Smooth muscle cell (in vitro differentiated cells): ENCODE data around the gene NRG3. TPM values are rescaled to one million over a fixed set of nuclear protein-coding genes. Genes with fewer than 3 reads are reported as not detected.

Experiments used
- DNase-seq: peaks from one replicate; lab custom pipeline; 2025; ENCODE audit not compliant: unreplicated experiment; lab: John Stamatoyannopoulos, UW
- H2AFZ ChIP-seq: fragments of 200-600 bp; sonication (generic); 2 replicates; pipeline ENCODE4 v1.6.0; 2016; ENCODE audit warnings: antibody characterized with exemption, low read depth, mild to moderate bottlenecking
- H3F3A ChIP-seq: fragments of 200-600 bp; sonication (generic); 2 replicates; pipeline ENCODE4 v1.6.0; 2017; ENCODE audit warnings: antibody characterized with exemption, low read depth
- H3K27ac ChIP-seq: fragments of 200-600 bp; sonication (generic); 2 replicates; pipeline ENCODE4 v1.5.1; 2016; ENCODE audit warnings: low read depth, mild to moderate bottlenecking
- H3K27me3 ChIP-seq: fragments of 200-600 bp; sonication (generic); 2 replicates; pipeline ENCODE4 v1.6.1; 2016; ENCODE audit warnings: low read depth, mild to moderate bottlenecking
- H3K36me3 ChIP-seq: fragments of 200-600 bp; sonication (generic); 2 replicates; pipeline ENCODE4 v1.5.1; 2016; ENCODE audit warnings: low read depth
- H3K4me1 ChIP-seq: fragments of 200-600 bp; sonication (generic); 2 replicates; pipeline ENCODE4 v1.5.1; 2016; ENCODE audit warnings: low read depth
- H3K4me2 ChIP-seq: fragments of 200-600 bp; sonication (generic); 2 replicates; pipeline ENCODE4 v1.6.0; 2016; ENCODE audit warnings: mild to moderate bottlenecking
- H3K4me3 ChIP-seq: fragments of 200-600 bp; sonication (generic); 2 replicates; pipeline ENCODE4 v1.5.1; 2016; ENCODE audit warnings: mild to moderate bottlenecking
- H3K79me2 ChIP-seq: fragments of 200-600 bp; sonication (generic); 2 replicates; pipeline ENCODE4 v1.6.0; 2016; ENCODE audit warnings: low read depth, mild to moderate bottlenecking
- H3K9ac ChIP-seq: fragments of 200-600 bp; sonication (generic); 2 replicates; pipeline ENCODE4 v1.6.0; 2016; ENCODE audit warnings: low read depth
- H3K9me3 ChIP-seq: fragments of 200-600 bp; sonication (generic); replicated peaks from 2 replicates; pipeline ENCODE4 v1.5.1; 2016; ENCODE audit warnings: low read depth
- H4K20me1 ChIP-seq: fragments of 200-600 bp; sonication (generic); 2 replicates; pipeline ENCODE4 v1.6.0; 2016; ENCODE audit warnings: low read depth
- WGBS: methylation state at CpG from one replicate; pipeline ENCODE4 v1.1.7; 2016; ENCODE audit warnings: low lambda C conversion rate; 5-methylcytosine and 5-hydroxymethylcytosine counted together
- polyA plus RNA-seq: library from polyadenylated mRNA; unstranded; fragments of >200 nt; fragmentation: Nextera tagmentation; extraction: Ambion mirVana; gene quantifications from 2 replicates; pipeline ENCODE4 v1.2.1, GENCODE V29; 2016
- total RNA-seq: library from RNA; depleted of rRNA; stranded (reverse); fragments of >200 nt; gene quantifications from 2 replicates; pipeline ENCODE4 v1.2.3, GENCODE V29; 2014
- TF ChIP-seq, protein P1 (sequence below): fragments of 200-600 bp; sonication (generic); IDR thresholded peaks from 2 replicates; pipeline ENCODE4 v1.5.1; 2017; ENCODE audit warnings: borderline replicate concordance, mild to moderate bottlenecking, antibody characterized with exemption; ENCODE audit not compliant: insufficient read depth, poor library complexity, severe bottlenecking

Gene NRG3
- total and polyA plus RNA-seq, 2 experiments from 2014 or later, result 4.0 to 4.8 TPM

GRCh38 chr10:82908751-82909150 lies 1033.8 kb downstream of the NRG3 start:
- H3F3A ChIP-seq, result no peaks in the 10 kb centered on the region
- H3K36me3 ChIP-seq, result no peaks in the 10 kb centered on the region
- no peaks in the 10 kb centered on the region for H3K27me3 ChIP-seq
- H3K4me3 ChIP-seq, result no peak overlapping the region
- no peak overlapping the region for H3K27ac ChIP-seq
- no peak overlapping the region for H3K9ac ChIP-seq
- H4K20me1 ChIP-seq, result no peaks in the 10 kb centered on the region
- no peak overlapping the region for H2AFZ ChIP-seq
- no peak overlapping the region for H3K4me2 ChIP-seq
- H3K79me2 ChIP-seq, result no peaks in the 10 kb centered on the region
- TF ChIP-seq, protein P1, sequence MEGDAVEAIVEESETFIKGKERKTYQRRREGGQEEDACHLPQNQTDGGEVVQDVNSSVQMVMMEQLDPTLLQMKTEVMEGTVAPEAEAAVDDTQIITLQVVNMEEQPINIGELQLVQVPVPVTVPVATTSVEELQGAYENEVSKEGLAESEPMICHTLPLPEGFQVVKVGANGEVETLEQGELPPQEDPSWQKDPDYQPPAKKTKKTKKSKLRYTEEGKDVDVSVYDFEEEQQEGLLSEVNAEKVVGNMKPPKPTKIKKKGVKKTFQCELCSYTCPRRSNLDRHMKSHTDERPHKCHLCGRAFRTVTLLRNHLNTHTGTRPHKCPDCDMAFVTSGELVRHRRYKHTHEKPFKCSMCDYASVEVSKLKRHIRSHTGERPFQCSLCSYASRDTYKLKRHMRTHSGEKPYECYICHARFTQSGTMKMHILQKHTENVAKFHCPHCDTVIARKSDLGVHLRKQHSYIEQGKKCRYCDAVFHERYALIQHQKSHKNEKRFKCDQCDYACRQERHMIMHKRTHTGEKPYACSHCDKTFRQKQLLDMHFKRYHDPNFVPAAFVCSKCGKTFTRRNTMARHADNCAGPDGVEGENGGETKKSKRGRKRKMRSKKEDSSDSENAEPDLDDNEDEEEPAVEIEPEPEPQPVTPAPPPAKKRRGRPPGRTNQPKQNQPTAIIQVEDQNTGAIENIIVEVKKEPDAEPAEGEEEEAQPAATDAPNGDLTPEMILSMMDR, result no peak
- no peak for DNase-seq
- no peaks in the 10 kb centered on the region for H3K9me3 ChIP-seq
- 94% methylated on average over 6 of the region's 6 CpGs for WGBS
- no peaks in the 10 kb centered on the region for H3K4me1 ChIP-seq

DNA sequence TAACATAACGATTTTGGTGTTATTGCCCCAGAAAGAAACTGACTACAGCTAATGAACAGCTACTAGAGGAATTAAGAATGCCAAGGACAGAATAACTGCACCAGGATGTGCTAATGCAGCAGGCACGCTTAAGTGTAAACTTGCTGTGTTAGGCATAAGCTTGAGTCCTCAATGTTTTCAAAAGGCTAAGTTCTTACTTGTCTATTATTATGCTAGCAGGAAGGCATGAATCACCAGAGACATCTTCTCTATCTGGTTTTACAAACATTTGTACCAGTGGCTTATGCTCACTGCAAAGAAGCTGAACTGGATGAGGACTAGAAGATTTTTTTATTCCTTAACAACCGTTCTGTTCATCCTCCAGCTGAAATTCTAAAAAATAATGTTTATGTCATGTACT lies 1035.3 kb downstream of the NRG3 start:
- Histone ChIP-seq H3K4me1 (no peaks in the 10 kb centered on the region), H2AFZ (no peak overlapping the region), H3K9ac (no peak overlapping the region), H3K36me3 (no peaks in the 10 kb centered on the region), H4K20me1 (no peaks in the 10 kb centered on the region), H3K27me3 (no peaks in the 10 kb centered on the region), H3K9me3 (no peaks in the 10 kb centered on the region), H3K79me2 (no peaks in the 10 kb centered on the region), H3K27ac (no peak overlapping the region), H3K4me3 (no peak overlapping the region), H3K4me2 (no peak overlapping the region), H3F3A (no peaks in the 10 kb centered on the region)
- DNase-seq, result no peak
- 73% methylated on average over 3 of the region's 3 CpGs for WGBS
- TF ChIP-seq, protein P1, result no peak

DNA sequence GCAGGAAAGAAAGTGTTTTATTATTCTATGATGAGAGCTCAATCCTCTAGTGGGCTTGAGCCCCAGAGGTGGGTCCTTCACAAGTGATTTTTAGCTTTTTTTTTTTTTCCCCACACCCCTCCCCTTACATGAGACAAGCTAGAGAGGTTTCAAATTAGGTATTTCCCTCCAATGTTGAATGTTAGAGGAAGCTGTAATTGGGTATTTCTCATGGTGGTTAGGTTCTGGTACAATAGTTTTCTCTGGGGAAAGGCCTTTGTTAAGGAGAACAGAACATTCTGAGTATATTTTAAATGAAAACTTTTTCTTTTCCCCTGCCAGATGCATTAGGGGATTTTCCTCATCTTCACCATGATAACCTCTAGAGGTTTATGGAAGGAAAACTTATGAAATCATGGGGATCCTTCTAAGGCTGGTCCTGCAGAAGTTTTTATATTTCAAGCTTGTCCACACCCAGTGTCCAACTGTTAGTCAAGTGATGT lies 1039.7 kb downstream of the NRG3 start:
- Histone ChIP-seq H3K27me3 (no peaks in the 10 kb centered on the region), H3K79me2 (no peaks in the 10 kb centered on the region), H3K4me2 (no peak overlapping the region), H3K4me3 (no peak overlapping the region), H2AFZ (no peak overlapping the region), H3K9ac (no peak overlapping the region), H3K27ac (no peak overlapping the region), H3K36me3 (no peaks in the 10 kb centered on the region), H4K20me1 (no peaks in the 10 kb centered on the region), H3F3A (no peaks in the 10 kb centered on the region), H3K4me1 (no peaks in the 10 kb centered on the region), H3K9me3 (no peaks in the 10 kb centered on the region)
- TF ChIP-seq, protein P1, result no peak
- no peak for DNase-seq

GRCh38 chr10:82916941-82917340 lies 1041.9 kb downstream of the NRG3 start:
- DNase-seq, result no peak
- Histone ChIP-seq H3K36me3 (no peaks in the 10 kb centered on the region), H3K27me3 (no peaks in the 10 kb centered on the region), H3K9me3 (no peaks in the 10 kb centered on the region), H3K4me1 (no peaks in the 10 kb centered on the region), H3K4me2 (no peak overlapping the region), H3F3A (no peaks in the 10 kb centered on the region), H3K79me2 (no peaks in the 10 kb centered on the region), H3K27ac (no peak overlapping the region), H3K9ac (no peak overlapping the region), H3K4me3 (no peak overlapping the region), H2AFZ (no peak overlapping the region), H4K20me1 (no peaks in the 10 kb centered on the region)
- 82% methylated on average over 4 of the region's 4 CpGs for WGBS
- TF ChIP-seq, protein P1, result no peak
